ENCODE measurements around the gene DIP2C.

DNA sequence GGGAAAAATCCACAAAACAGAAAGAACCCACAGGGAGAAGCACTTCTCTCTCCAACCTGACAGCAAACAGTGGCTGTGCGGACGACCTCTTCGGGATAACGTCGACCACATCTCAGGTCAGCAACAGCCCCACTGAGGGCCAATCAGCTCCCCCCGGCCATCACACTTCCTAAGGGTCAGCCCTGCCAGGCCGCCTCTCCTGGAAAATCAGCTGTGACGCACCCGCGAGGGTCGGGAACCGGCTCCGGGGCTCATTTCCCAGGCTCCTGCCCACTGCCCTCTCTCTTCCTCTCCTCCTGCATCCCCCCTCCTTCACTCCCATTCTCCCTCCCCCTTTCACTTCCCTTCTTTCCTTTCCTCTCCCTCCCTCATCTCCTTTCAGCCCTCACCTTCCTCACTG is 118.3 kb downstream of the DIP2C start:
- TF ChIP-seq, protein P1, sequence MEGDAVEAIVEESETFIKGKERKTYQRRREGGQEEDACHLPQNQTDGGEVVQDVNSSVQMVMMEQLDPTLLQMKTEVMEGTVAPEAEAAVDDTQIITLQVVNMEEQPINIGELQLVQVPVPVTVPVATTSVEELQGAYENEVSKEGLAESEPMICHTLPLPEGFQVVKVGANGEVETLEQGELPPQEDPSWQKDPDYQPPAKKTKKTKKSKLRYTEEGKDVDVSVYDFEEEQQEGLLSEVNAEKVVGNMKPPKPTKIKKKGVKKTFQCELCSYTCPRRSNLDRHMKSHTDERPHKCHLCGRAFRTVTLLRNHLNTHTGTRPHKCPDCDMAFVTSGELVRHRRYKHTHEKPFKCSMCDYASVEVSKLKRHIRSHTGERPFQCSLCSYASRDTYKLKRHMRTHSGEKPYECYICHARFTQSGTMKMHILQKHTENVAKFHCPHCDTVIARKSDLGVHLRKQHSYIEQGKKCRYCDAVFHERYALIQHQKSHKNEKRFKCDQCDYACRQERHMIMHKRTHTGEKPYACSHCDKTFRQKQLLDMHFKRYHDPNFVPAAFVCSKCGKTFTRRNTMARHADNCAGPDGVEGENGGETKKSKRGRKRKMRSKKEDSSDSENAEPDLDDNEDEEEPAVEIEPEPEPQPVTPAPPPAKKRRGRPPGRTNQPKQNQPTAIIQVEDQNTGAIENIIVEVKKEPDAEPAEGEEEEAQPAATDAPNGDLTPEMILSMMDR (IDR thresholded peaks at IDR 0.05): no peak
- TF ChIP-seq TCF7 (CRISPR knock-in tag; IDR thresholded peaks at IDR 0.05; ENCODE audit: low read depth): no peak
- TF ChIP-seq ELF4 (CRISPR knock-in tag; IDR thresholded peaks at IDR 0.05; ENCODE audit: low read depth): no peak

Data from WTC11 (cell line).